HEK293 (cell line): Measurements from ENCODE around the gene HMCN2.

Experiments
- CTCF ChIA-PET: fragments of 350-600 bp; formaldehyde crosslinking; extraction: SDS; loops from one replicate; lab custom pipeline; 2021; ENCODE audit warnings: antibody characterized with exemption; lab: Yijun Ruan, JAX
- POLR2A ChIA-PET: fragments of 300-600 bp; formaldehyde crosslinking; extraction: SDS; loops from one replicate; lab custom pipeline; 2020; ENCODE audit warnings: antibody characterized with exemption, inconsistent platforms; lab: Yijun Ruan, JAX
- H3K27ac ChIP-seq: fragments of 200-500 bp; sonication (Bioruptor generic); 2 replicates; pipeline ENCODE4 v1.5.1; 2014; ENCODE audit warnings: low read depth, low read length, control low read depth, inconsistent platforms; ENCODE audit errors: extremely low read depth
- H3K36me3 ChIP-seq, 2 experiments: fragments of 200-500 bp in 1 of 2; sonication (Bioruptor generic) in 1 of 2; 1 replicate in 1 of 2; 2 replicates in 1 of 2; pipeline ENCODE4 v1.5.1; 2014 to 2017; ENCODE audit warnings: inconsistent platforms in 2 of 2, low read length in 2 of 2; ENCODE audit not compliant: control insufficient read depth in 2 of 2, insufficient read depth in 1 of 2
- H3K4me1 ChIP-seq: fragments of 200-500 bp; sonication (Bioruptor generic); 2 replicates; pipeline ENCODE4 v1.5.1; 2014; ENCODE audit warnings: mild to moderate bottlenecking, low read length, inconsistent platforms; ENCODE audit not compliant: control insufficient read depth, insufficient read depth
- H3K4me3 ChIP-seq: 2 replicates; pipeline ENCODE4 v1.5.1; 2011; ENCODE audit warnings: low read depth, mild to moderate bottlenecking, control low read depth, low read length, moderate library complexity
- H3K9me3 ChIP-seq: fragments of 200-500 bp; sonication (Bioruptor generic); 2 replicates; pipeline ENCODE4 v1.5.1; 2014; ENCODE audit warnings: low read depth, low read length, inconsistent platforms; ENCODE audit not compliant: control insufficient read depth, insufficient read depth
- GLIS1 ChIP-seq: fragments of 450-650 bp; formaldehyde crosslinking; IDR thresholded peaks from 2 replicates; pipeline ENCODE4 v1.5.1; 2016; ENCODE audit warnings: missing biosample characterization, missing genetic modification characterization
- IKZF3 ChIP-seq: fragments of 450-650 bp; IDR thresholded peaks from 2 replicates; pipeline ENCODE4 v1.5.0; 2018; ENCODE audit warnings: missing biosample characterization, mild to moderate bottlenecking, missing genetic modification characterization, moderate library complexity
- MYNN ChIP-seq: fragments of 450-650 bp; formaldehyde crosslinking; IDR thresholded peaks from 2 replicates; pipeline ENCODE4 v1.5.1; 2016; ENCODE audit warnings: missing biosample characterization, missing genetic modification characterization, borderline replicate concordance
- MZF1 ChIP-seq: fragments of 450-650 bp; formaldehyde crosslinking; IDR thresholded peaks from 2 replicates; pipeline ENCODE4 v1.5.1; 2017; ENCODE audit warnings: missing biosample characterization, missing genetic modification characterization, borderline replicate concordance
- SP3 ChIP-seq: fragments of 450-650 bp; formaldehyde crosslinking; IDR thresholded peaks from 2 replicates; pipeline ENCODE4 v1.5.1; 2016; ENCODE audit warnings: missing biosample characterization, missing genetic modification characterization
- ZBTB44 ChIP-seq: fragments of 450-650 bp; IDR thresholded peaks from 2 replicates; pipeline ENCODE4 v1.5.1; 2018; ENCODE audit warnings: missing biosample characterization, mild to moderate bottlenecking, missing genetic modification characterization
- ZBTB49 ChIP-seq: fragments of 450-650 bp; formaldehyde crosslinking; IDR thresholded peaks from 2 replicates; pipeline ENCODE4 v1.5.1; 2016; ENCODE audit warnings: missing biosample characterization, missing genetic modification characterization, low read depth
- ZIC2 ChIP-seq: fragments of 450-650 bp; formaldehyde crosslinking; IDR thresholded peaks from 2 replicates; pipeline ENCODE4 v1.5.1; 2016; ENCODE audit warnings: missing biosample characterization, missing genetic modification characterization
- ZNF112 ChIP-seq: fragments of 450-650 bp; formaldehyde crosslinking; IDR thresholded peaks from 2 replicates; pipeline ENCODE4 v1.5.0; 2017; ENCODE audit warnings: missing biosample characterization, missing genetic modification characterization
- ZNF23 ChIP-seq: fragments of 450-650 bp; formaldehyde crosslinking; IDR thresholded peaks from 2 replicates; pipeline ENCODE4 v1.5.1; 2016; ENCODE audit warnings: missing biosample characterization, missing genetic modification characterization, borderline replicate concordance
- ZNF292 ChIP-seq: fragments of 450-650 bp; formaldehyde crosslinking; IDR thresholded peaks from 2 replicates; pipeline ENCODE4 v1.5.1; 2016; ENCODE audit warnings: low read depth, missing biosample characterization, missing genetic modification characterization, borderline replicate concordance
- ZNF449 ChIP-seq: fragments of 450-650 bp; formaldehyde crosslinking; IDR thresholded peaks from 2 replicates; pipeline ENCODE4 v1.5.1; 2017; ENCODE audit warnings: missing biosample characterization, mild to moderate bottlenecking, missing genetic modification characterization, moderate library complexity
- ZNF48 ChIP-seq: fragments of 450-650 bp; formaldehyde crosslinking; IDR thresholded peaks from 2 replicates; pipeline ENCODE4 v1.5.1; 2016; ENCODE audit warnings: missing biosample characterization, missing genetic modification characterization
- ZNF555 ChIP-seq: fragments of 450-650 bp; formaldehyde crosslinking; conservative IDR thresholded peaks from 2 replicates; pipeline ENCODE4 v1.5.1; 2017; ENCODE audit warnings: missing biosample characterization, mild to moderate bottlenecking, missing genetic modification characterization, inconsistent platforms
- ZNF677 ChIP-seq: fragments of 450-650 bp; IDR thresholded peaks from 2 replicates; pipeline ENCODE4 v1.5.0; 2018; ENCODE audit warnings: missing biosample characterization, mild to moderate bottlenecking, missing genetic modification characterization, moderate library complexity
- ZNF692 ChIP-seq: fragments of 450-650 bp; formaldehyde crosslinking; IDR thresholded peaks from 2 replicates; pipeline ENCODE4 v1.5.1; 2016; ENCODE audit warnings: missing biosample characterization, missing genetic modification characterization
- ZNF785 ChIP-seq: fragments of 450-650 bp; formaldehyde crosslinking; IDR thresholded peaks from 2 replicates; pipeline ENCODE4 v1.5.1; 2016; ENCODE audit warnings: missing biosample characterization, missing genetic modification characterization
- ZNF791 ChIP-seq: fragments of 450-650 bp; formaldehyde crosslinking; IDR thresholded peaks from 2 replicates; pipeline ENCODE4 v1.5.1; 2016; ENCODE audit warnings: missing biosample characterization, missing genetic modification characterization
- ZSCAN16 ChIP-seq: fragments of 450-650 bp; formaldehyde crosslinking; IDR thresholded peaks from 2 replicates; pipeline ENCODE4 v1.5.1; 2016; ENCODE audit warnings: missing biosample characterization, missing genetic modification characterization

Gene HMCN2

GRCh38 chr9:130295431-130295830, 29.9 kb downstream of the HMCN2 start (continued):
- TF ChIP-seq ZBTB44 (tag by site-specific recombination), result no peak
- TF ChIP-seq ZIC2 (tag by site-specific recombination), result no peak
- TF ChIP-seq, all 188 proteins: peak for 0

GRCh38 chr9:130295945-130296782, 30.6 kb downstream of the HMCN2 start:
- Histone ChIP-seq H3K27ac (no peak overlapping the region), H3K36me3 (no peaks in the 10 kb centered on the region), H3K4me3 (no peak overlapping the region), H3K4me1 (no peaks in the 10 kb centered on the region), H3K9me3 (no peaks in the 10 kb centered on the region)
- POLR2A ChIA-PET, result no interaction called here
- no peak for TF ChIP-seq ZNF48 (tag by site-specific recombination)
- no peak for TF ChIP-seq GLIS1 (tag by site-specific recombination)
- no peak for TF ChIP-seq ZNF292 (tag by site-specific recombination)
- no peak for TF ChIP-seq ZNF692 (tag by site-specific recombination)
- no peak for TF ChIP-seq ZNF555 (tag by site-specific recombination)
- no peak for TF ChIP-seq ZNF112 (tag by site-specific recombination)
- no peak for TF ChIP-seq ZSCAN16 (tag by site-specific recombination)
- no peak for TF ChIP-seq ZNF677
- TF ChIP-seq ZNF23 (tag by site-specific recombination), result no peak
- TF ChIP-seq MYNN (tag by site-specific recombination), result no peak
- TF ChIP-seq MZF1, result no peak
- TF ChIP-seq IKZF3 (tag by site-specific recombination), result no peak
- no peak for TF ChIP-seq ZNF785
- TF ChIP-seq ZBTB49 (tag by site-specific recombination), result no peak
- TF ChIP-seq SP3 (tag by site-specific recombination), result no peak
- TF ChIP-seq ZNF791 (tag by site-specific recombination), result no peak
- TF ChIP-seq ZNF449 (tag by site-specific recombination), result no peak
- CTCF ChIA-PET, result no interaction called here
